ENCODE measurements around the gene SEC16A.

DNA sequence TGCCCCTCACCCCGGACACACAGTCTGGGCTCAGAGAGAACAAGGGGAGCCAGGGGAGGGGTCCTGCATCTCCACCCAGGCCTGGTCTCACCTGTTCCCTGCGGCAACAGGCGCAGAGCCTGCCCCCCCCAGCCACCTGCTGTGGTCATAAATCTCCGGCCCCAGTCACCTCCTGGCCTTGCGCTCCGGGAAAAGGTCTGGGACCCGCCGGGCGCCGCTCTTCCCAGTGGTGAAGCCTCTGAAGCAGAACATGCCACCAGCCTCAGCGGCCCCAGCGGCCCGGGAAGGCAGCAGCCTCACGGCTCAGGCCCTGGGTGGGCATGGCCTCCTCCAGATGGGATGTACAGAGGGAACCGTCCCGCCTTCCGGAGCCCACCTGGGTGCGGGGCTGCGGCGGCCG, 42.4 kb upstream of the SEC16A start:
- TF ChIP-seq, protein P1, sequence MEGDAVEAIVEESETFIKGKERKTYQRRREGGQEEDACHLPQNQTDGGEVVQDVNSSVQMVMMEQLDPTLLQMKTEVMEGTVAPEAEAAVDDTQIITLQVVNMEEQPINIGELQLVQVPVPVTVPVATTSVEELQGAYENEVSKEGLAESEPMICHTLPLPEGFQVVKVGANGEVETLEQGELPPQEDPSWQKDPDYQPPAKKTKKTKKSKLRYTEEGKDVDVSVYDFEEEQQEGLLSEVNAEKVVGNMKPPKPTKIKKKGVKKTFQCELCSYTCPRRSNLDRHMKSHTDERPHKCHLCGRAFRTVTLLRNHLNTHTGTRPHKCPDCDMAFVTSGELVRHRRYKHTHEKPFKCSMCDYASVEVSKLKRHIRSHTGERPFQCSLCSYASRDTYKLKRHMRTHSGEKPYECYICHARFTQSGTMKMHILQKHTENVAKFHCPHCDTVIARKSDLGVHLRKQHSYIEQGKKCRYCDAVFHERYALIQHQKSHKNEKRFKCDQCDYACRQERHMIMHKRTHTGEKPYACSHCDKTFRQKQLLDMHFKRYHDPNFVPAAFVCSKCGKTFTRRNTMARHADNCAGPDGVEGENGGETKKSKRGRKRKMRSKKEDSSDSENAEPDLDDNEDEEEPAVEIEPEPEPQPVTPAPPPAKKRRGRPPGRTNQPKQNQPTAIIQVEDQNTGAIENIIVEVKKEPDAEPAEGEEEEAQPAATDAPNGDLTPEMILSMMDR (IDR thresholded peaks at IDR 0.05; ENCODE audit: insufficient read depth, low read depth, low read length): no peak
- TF ChIP-seq EZH2 (IDR thresholded peaks at IDR 0.05; ENCODE audit: insufficient read depth, low read length): no peak
